Coronary artery (tissue), 2 donors: ENCODE measurements around the gene MPP1.
A peak's percentile ranks its signal among the peaks of the same experiment; 100 is the strongest.

Experiments used
- DNase-seq: peaks from one replicate; pipeline ENCODE4 v3.0.0-alpha.2; 2017; ENCODE audit warnings: low spot score
- H3K27ac ChIP-seq, 2 donors: fragments of 200-600 bp; sonication (generic); one replicate each; pipeline ENCODE4 v1.5.1; 2016 to 2019
- H3K4me3 ChIP-seq: fragments of 200-600 bp; sonication (generic); 2 replicates; pipeline ENCODE4 v1.5.1; 2016; ENCODE audit warnings: mild to moderate bottlenecking, moderate library complexity
- TF ChIP-seq, protein P1 (sequence below): fragments of 200-600 bp; sonication (generic); IDR thresholded peaks from one replicate; pipeline ENCODE4 v1.5.1; 2019; ENCODE audit warnings: antibody characterized with exemption

The MPP1 gene

DNA sequence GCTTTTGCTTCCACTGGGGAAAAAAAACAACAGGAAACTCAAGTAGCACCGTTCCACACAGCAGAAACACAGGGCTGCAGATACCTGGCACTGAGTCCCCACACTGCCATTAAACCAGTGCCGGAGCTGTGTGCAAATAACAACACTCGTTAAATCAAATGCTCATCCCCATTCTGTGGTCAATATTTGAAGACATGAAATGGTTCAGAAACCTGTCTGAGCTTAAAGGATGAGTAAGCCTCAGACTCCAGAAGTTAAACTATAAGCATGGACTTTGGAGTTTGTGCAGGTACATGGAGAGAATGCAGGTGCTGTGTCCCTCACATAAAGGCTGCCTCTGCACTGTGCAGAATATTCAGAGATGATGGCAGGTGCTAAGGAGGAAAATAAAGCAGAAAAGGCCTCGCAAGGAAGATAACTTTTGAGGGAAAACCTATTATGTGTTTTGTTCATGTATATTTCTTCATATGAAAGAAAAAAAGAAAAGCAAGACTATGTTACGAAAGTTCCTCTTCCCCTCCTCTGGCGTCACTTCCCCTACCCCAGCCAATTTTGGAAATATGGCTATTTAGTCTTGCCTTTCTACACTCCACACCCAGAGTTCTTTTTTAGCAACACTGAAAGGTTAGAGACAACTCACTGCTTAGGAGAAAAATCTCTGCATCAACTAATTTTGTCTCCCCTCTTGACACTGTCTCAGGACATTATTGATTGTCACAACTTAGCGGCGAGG, 4.6 kb downstream of the MPP1 start:
- DNase-seq: no peak
- peak overlapping the region in 1 of 2 donors; percentile 66 for H3K27ac ChIP-seq
- H3K4me3 ChIP-seq: no peak overlapping the region
- TF ChIP-seq, protein P1, sequence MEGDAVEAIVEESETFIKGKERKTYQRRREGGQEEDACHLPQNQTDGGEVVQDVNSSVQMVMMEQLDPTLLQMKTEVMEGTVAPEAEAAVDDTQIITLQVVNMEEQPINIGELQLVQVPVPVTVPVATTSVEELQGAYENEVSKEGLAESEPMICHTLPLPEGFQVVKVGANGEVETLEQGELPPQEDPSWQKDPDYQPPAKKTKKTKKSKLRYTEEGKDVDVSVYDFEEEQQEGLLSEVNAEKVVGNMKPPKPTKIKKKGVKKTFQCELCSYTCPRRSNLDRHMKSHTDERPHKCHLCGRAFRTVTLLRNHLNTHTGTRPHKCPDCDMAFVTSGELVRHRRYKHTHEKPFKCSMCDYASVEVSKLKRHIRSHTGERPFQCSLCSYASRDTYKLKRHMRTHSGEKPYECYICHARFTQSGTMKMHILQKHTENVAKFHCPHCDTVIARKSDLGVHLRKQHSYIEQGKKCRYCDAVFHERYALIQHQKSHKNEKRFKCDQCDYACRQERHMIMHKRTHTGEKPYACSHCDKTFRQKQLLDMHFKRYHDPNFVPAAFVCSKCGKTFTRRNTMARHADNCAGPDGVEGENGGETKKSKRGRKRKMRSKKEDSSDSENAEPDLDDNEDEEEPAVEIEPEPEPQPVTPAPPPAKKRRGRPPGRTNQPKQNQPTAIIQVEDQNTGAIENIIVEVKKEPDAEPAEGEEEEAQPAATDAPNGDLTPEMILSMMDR: no peak

DNA sequence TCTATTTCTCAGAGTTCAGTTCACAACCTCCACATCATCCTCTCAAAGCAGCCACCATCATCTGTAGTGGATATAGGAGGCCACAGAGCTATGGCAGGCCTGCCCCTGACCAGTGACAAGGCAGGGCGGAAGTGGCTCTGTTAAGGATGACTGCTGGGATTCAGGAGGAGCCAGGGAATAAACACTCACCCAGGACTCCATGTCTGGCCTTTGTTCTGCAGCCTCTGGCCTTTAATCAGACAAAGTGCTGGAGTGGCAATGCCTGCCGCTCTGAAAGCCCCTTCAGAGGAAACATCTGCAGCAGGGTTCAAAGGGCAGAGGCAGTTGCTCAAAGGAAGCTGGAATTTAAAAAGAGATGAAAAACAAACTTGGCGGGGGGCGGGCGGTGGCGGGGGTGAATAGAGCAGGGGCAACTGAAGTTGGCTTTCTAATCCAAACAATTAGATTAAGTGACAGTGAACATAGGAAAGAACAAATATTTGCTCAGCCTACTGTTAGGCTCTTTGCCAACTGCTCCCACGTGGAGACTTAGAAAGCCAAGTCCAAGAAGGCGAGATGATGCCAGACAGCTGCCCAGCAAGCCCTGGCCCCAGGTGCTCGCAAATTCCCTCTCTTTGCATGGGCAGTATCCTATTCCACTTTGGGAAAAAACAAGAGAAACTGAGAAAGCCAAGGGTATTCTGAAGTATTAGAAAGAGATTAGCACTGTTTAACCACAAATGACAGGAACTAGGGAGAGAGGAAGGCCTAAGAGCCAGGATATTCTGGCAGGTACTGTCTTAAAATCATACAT, 5.5 kb downstream of the MPP1 start:
- peak overlapping the region in 1 of 2 donors; percentile 66 for H3K27ac ChIP-seq
- H3K4me3 ChIP-seq: no peak overlapping the region
- DNase-seq: no peak
- TF ChIP-seq, protein P1: no peak

DNA sequence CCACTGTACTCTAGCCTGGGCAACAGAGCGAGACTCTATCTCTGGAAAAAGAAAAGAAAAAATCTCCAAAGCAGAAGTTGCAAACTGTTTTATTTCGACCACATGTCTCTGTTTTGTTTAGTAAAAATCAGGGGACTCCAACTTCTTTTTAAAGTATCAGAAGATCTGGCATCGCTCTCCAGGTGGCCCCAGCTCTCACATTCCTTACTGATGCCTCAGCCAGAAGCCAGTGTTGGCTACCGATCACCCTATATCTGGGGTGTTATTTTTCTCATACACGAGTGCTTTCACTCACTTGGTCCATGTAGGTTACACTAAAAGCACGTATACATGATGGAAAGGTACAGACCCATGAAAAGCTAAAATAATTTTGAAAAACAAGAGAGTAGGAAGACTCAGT, 8.3 kb downstream of the MPP1 start:
- DNase-seq: no peak
- H3K4me3 ChIP-seq: no peak overlapping the region
- TF ChIP-seq, protein P1: no peak
- H3K27ac ChIP-seq: no peak overlapping the region

DNA sequence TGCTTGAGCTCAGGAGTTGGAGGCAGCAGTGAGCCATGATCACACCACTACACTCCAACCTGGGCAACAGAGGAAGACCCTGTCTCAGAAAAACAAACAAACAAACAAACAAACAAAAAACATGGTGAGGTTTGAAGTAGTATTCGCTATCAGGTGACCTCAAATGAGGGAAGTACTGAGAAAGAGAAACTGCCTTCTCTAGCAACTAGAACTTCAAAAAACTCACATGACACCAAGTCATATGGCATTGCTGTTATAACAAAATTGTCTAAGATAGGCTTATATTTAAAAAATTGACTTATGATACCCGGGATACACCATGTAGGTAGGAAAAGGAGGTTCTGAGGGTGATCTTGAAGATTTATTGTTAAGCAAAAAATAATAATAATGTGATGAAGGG, 10.3 kb downstream of the MPP1 start:
- Histone ChIP-seq H3K27ac (no peak overlapping the region), H3K4me3 (no peak overlapping the region)
- TF ChIP-seq, protein P1: no peak
- no peak for DNase-seq

GRCh38 chrX:154793084-154793795, 12.0 kb downstream of the MPP1 start:
- H3K27ac ChIP-seq: no peak overlapping the region
- TF ChIP-seq, protein P1: no peak
- no peak overlapping the region for H3K4me3 ChIP-seq
- no peak for DNase-seq

- no peak for DNase-seq
- TF ChIP-seq, protein P1: no peak
- no peak overlapping the region for H3K27ac ChIP-seq
These were observed 13.3 kb downstream of the MPP1 start for GRCh38 chrX:154791939-154792338.

More at GRCh38 chrX:154791939-154792338, 13.3 kb downstream of the MPP1 start:
- H3K4me3 ChIP-seq: no peak overlapping the region
